ENCODE results near the gene KCNH2. TPM values are rescaled to one million over a fixed set of nuclear protein-coding genes. Genes with fewer than 3 reads are reported as not detected.

The KCNH2 gene
- total and polyA plus RNA-seq, 10 of the 15 experiments (the other 5 are each of a cell fraction or from before 2014, with no cell fraction given): 0.04 to 0.24 (median 0.17) TPM; not detected in 6

DNA sequence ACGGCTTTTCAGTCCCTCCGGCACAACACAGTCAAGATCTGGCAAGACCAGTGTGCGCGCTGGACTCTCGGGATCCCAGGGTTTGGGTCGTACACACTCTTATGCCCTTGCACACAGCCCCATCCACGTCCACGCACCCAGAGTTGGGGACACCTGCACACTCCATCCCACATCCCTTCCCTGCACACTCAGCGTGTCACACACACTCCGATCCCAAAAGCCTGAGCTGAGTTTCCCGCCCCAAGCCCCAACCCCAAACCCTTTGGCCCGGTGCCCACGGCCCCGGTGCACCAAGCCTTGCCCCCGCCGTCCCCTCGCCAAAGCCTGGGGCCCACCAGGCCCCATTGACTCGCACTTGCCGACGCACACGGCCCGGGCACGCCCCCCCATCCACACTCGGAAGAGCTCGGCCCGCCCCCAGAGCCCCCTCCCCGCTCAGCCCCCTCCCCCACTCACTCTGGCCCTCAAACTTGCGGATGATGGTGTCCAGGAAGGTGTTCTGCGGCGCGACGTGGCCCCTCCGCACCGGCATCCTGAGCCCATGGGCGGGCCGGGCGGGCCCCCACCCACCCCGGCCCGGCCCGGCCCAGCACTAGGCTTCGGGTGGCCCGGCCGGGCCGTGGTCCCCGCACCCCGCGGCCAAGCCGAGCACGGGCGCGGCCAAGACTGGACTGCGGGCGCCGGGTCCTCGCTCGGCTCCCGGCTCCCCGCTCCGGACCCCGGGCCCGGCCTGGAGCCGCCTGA lies 567 bp downstream of the KCNH2 start (continued):
- TF ChIP-seq, protein P1, sequence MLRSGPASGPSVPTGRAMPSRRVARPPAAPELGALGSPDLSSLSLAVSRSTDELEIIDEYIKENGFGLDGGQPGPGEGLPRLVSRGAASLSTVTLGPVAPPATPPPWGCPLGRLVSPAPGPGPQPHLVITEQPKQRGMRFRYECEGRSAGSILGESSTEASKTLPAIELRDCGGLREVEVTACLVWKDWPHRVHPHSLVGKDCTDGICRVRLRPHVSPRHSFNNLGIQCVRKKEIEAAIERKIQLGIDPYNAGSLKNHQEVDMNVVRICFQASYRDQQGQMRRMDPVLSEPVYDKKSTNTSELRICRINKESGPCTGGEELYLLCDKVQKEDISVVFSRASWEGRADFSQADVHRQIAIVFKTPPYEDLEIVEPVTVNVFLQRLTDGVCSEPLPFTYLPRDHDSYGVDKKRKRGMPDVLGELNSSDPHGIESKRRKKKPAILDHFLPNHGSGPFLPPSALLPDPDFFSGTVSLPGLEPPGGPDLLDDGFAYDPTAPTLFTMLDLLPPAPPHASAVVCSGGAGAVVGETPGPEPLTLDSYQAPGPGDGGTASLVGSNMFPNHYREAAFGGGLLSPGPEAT (IDR thresholded peaks at IDR 0.05; ENCODE audit: low read depth): no peak
- TF ChIP-seq SUPT20H (IDR thresholded peaks at IDR 0.05; ENCODE audit: borderline replicate concordance, control insufficient read depth, low read depth, low read length) (no peak), POLR2AphosphoS5 (IDR thresholded peaks at IDR 0.05; ENCODE audit: low read length) (no peak), TAF1 (IDR thresholded peaks at IDR 0.05; ENCODE audit: borderline replicate concordance, low read depth, low read length) (no peak)

DNA sequence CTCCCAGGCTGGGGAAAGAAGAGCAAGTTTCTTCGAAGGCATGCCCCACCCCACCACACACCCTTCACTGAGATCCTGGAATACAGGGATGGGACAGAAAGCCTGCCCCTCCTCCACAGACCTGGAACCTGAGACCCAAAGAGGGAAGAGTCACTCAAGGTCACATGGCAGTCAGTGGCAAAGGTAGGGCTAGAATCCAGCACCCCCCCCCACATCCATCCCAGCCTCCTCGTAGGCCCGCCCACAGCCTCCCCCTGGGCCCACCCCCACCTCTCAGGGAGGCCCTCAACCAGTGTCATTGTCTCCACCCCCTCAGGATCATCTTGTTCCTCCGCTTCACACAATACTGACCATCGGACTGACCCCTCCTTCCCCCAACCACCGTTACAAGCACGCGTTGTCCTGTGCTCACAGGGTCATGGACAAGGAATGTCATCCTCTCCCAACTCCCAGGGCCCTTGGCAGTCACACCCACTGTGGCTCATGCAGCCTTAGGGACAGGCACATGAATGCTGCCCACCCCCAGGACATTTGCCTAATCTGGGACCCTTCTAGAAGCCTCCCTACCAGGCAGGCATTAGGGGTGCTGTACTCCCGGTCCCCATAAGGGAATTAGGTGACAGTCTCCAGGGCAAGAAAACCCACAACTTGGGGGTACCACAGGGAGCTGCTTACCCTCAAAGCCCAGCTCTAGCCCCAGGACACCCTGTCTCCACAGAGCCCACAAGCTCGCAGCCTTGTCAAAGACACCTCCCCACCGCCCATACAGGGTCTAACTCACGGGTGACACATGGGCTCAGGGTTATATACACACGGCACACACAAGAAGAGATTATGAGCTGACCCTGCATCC lies 1.4 kb downstream of the KCNH2 start:
- no peak overlapping the region for H3K9ac ChIP-seq (ENCODE audit: control insufficient read depth, insufficient read depth, low read length)

More for the DNA sequence above, 1.4 kb downstream of the KCNH2 start:
- no peak for ATAC-seq
- DNase-seq (ENCODE audit: low read depth, low spot score): no peak
- BruUV-seq (replicated peaks): no TSS peak
- in situ Hi-C loops (cut with MboI): no loop called here
- peaks cover 3% of the 10 kb centered on the region for H3K4me1 ChIP-seq (ENCODE audit: control insufficient read depth, insufficient read depth, low read length)
- ChIA-PET POLR2A (no interaction called here), SMC1A (ENCODE audit: uncharacterized antibody, unreplicated experiment) (no interaction called here), CTCF (interaction anchor here (1.1 to 2.0 kb wide), 2 partner anchors 8 to 136 kb away, joined by 3 to 11 read pairs; no protein-coding TSS in a partner anchor), RAD21 (ENCODE audit: unreplicated experiment) (no interaction called here)
- intact Hi-C loops (cut with micrococcal nuclease; ENCODE audit: unreplicated experiment): no loop called here
- no peak overlapping the region for H2AFZ ChIP-seq (ENCODE audit: control insufficient read depth, low read depth, low read length)
- no peaks in the 10 kb centered on the region for H3K9me3 ChIP-seq (replicated peaks; ENCODE audit: control insufficient read depth, insufficient read depth, low read length)
- TF ChIP-seq CREM (IDR thresholded peaks at IDR 0.05; ENCODE audit: low read depth) (no peak), ZNF274 (IDR thresholded peaks at IDR 0.05; ENCODE audit: insufficient read depth, insufficient read length) (no peak), BMI1 (IDR thresholded peaks at IDR 0.05; ENCODE audit: borderline replicate concordance) (no peak), NFYA (IDR thresholded peaks at IDR 0.05; ENCODE audit: borderline replicate concordance, low read depth, low read length) (no peak), ATF7 (IDR thresholded peaks at IDR 0.05; ENCODE audit: low read depth) (no peak)
- TF ChIP-seq, protein P2, sequence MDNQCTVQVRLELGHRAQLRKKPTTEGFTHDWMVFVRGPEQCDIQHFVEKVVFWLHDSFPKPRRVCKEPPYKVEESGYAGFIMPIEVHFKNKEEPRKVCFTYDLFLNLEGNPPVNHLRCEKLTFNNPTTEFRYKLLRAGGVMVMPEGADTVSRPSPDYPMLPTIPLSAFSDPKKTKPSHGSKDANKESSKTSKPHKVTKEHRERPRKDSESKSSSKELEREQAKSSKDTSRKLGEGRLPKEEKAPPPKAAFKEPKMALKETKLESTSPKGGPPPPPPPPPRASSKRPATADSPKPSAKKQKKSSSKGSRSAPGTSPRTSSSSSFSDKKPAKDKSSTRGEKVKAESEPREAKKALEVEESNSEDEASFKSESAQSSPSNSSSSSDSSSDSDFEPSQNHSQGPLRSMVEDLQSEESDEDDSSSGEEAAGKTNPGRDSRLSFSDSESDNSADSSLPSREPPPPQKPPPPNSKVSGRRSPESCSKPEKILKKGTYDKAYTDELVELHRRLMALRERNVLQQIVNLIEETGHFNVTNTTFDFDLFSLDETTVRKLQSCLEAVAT (IDR thresholded peaks at IDR 0.05): no peak
- peaks cover 7 to 9% of the 10 kb centered on the region in 2 experiments for H3K27me3 ChIP-seq (replicated peaks in 1 of 2; ENCODE audit: control insufficient read depth in 2 of 2, insufficient read depth in 2 of 2, low read length in 1 of 2)
- H3K27ac ChIP-seq (ENCODE audit: control insufficient read depth, insufficient read depth): no peak overlapping the region
- FAIRE-seq: no peak
- H4K20me1 ChIP-seq (ENCODE audit: control insufficient read depth, insufficient read depth): no peaks in the 10 kb centered on the region
- no peaks in the 10 kb centered on the region for H3K79me2 ChIP-seq (ENCODE audit: control insufficient read depth, insufficient read depth, low read length)
- no peaks in the 10 kb centered on the region for H3K36me3 ChIP-seq (ENCODE audit: control insufficient read depth in 2 of 2, insufficient read depth in 2 of 2, low read length in 1 of 2)
- 73% methylated on average over 12 of the region's 13 CpGs for WGBS (ENCODE audit: insufficient coverage, insufficient replicate concordance, low lambda C conversion rate, missing lambda C conversion rate)
- no peak overlapping the region for H3K4me3 ChIP-seq
- H3K4me2 ChIP-seq (ENCODE audit: control insufficient read depth, insufficient read depth): no peak overlapping the region
